ENCODE data around the gene KDM3A. TPM values are rescaled to one million over a fixed set of nuclear protein-coding genes. Genes with fewer than 3 reads are reported as not detected.

The KDM3A gene
- total and polyA plus RNA-seq, 9 of the 15 experiments (the other 6 are each of a cell fraction or from before 2014, with no cell fraction given): 7.5 to 95.4 (median 24.8) TPM

GRCh38 chr2:86441882-86442641, 891 bp downstream of the KDM3A start (continued):
- TF ChIP-seq ASH1L (IDR thresholded peaks at IDR 0.05; ENCODE audit: borderline replicate concordance, low read depth, partially characterized antibody): no peak
- TF ChIP-seq XRCC5 (IDR thresholded peaks at IDR 0.05; ENCODE audit: low read depth, low read length): no peak
- TF ChIP-seq TCF7 (IDR thresholded peaks at IDR 0.05; ENCODE audit: borderline replicate concordance): no peak
- no peak for TF ChIP-seq RFX7 (CRISPR knock-in tag; IDR thresholded peaks at IDR 0.05)
- TF ChIP-seq ZNF518B (CRISPR knock-in tag; IDR thresholded peaks at IDR 0.05): no peak
- TF ChIP-seq NKRF (IDR thresholded peaks at IDR 0.05; ENCODE audit: borderline replicate concordance): peak; percentile 57; the same call in 1 of the 2 replicates
- TF ChIP-seq ZNF79 (CRISPR knock-in tag; IDR thresholded peaks at IDR 0.05; ENCODE audit: low read depth): no peak
- TF ChIP-seq ETS1 (conservative IDR thresholded peaks at IDR 0.05; ENCODE audit: control insufficient read depth, low read depth, low read length): no peak
- TF ChIP-seq ARID3B (CRISPR knock-in tag; IDR thresholded peaks at IDR 0.05; ENCODE audit: borderline replicate concordance): no peak
- TF ChIP-seq ZBTB34 (CRISPR knock-in tag; IDR thresholded peaks at IDR 0.05): no peak
- no peak for TF ChIP-seq WHSC1 (IDR thresholded peaks at IDR 0.05; ENCODE audit: low read length)
- peak; percentile 29; the same call in 1 of the 2 replicates for TF ChIP-seq MYC (IDR thresholded peaks at IDR 0.05; ENCODE audit: low read depth, low read length)
- no peak for TF ChIP-seq MYC (CRISPR knock-in tag; IDR thresholded peaks at IDR 0.05; ENCODE audit: borderline replicate concordance, low read depth)
- no peak for TF ChIP-seq ZBTB17 (CRISPR knock-in tag; IDR thresholded peaks at IDR 0.05)
- no peak for TF ChIP-seq NFYB (IDR thresholded peaks at IDR 0.05; ENCODE audit: extremely low read depth, insufficient read length)
- TF ChIP-seq MCM5 (IDR thresholded peaks at IDR 0.05; ENCODE audit: low read depth): no peak
- TF ChIP-seq EHMT2 (IDR thresholded peaks at IDR 0.05): no peak
- no peak for TF ChIP-seq CHCHD3 (CRISPR knock-in tag; IDR thresholded peaks at IDR 0.05)
